ENCODE measurements around the gene FBXW11. TPM values are rescaled to one million over a fixed set of nuclear protein-coding genes. Genes with fewer than 3 reads are reported as not detected.

FBXW11 gene
- total RNA-seq, 1 donor from 2014 or later = 62.1 TPM

DNA sequence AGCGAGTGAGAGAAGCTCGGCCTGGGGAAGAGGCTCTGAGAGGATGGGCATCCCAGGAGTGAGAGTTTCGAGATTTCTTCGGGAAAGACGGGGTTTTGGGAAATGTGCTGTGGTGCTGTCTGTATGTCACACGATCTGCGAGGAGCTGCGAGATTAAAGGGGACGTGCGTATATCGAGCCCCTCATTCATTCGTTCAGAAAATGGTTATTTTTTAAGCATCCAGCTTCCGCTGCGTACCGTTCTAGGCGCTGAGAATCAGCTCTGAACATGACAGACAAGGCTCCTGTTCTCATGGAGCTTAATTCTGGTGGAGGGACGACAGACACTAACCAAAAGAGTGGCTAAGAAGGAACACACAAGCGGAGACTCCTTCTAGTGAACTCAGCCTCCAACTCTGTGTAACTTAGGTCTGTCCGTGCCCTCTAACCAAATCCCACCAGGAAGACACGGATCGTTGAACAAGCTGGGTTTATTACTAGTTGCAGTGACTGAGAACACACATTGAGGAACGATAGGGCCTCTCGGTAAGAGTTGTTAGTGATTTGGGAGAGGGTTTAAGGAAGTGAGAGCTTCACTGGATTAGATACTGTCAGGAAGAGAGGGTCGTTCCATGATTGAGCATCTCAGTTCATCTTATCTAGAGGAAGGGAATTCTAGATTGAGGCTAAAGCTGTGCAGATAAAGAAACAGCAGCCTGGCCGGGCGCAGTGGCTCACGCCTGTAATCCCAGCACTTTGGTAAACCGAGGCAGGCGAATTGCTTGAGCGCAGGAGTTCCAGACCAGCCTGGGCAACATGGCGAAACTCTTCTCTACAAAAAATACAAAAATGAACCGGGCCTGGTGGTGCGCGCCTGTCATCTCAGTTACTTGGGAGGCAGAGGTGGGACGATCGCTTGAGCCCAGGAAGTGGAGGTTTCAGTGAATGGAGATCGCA lies 1.0 kb upstream of the FBXW11 start:
- no peak for DNase-seq (ENCODE audit: low spot score in 2 of 2, unreplicated experiment in 2 of 2)
- Mint-ChIP-seq H3K27me3 (ENCODE audit: low read depth) (no peaks in the 10 kb centered on the region), H3K9me3 (no peaks in the 10 kb centered on the region), H3K36me3 (no peaks in the 10 kb centered on the region), H3K27ac (peak overlapping the region; percentile 98), H3K4me1 (peaks cover 44% of the 10 kb centered on the region), H3K4me3 (peak overlapping the region; percentile 94)
- TF ChIP-seq, protein P1, sequence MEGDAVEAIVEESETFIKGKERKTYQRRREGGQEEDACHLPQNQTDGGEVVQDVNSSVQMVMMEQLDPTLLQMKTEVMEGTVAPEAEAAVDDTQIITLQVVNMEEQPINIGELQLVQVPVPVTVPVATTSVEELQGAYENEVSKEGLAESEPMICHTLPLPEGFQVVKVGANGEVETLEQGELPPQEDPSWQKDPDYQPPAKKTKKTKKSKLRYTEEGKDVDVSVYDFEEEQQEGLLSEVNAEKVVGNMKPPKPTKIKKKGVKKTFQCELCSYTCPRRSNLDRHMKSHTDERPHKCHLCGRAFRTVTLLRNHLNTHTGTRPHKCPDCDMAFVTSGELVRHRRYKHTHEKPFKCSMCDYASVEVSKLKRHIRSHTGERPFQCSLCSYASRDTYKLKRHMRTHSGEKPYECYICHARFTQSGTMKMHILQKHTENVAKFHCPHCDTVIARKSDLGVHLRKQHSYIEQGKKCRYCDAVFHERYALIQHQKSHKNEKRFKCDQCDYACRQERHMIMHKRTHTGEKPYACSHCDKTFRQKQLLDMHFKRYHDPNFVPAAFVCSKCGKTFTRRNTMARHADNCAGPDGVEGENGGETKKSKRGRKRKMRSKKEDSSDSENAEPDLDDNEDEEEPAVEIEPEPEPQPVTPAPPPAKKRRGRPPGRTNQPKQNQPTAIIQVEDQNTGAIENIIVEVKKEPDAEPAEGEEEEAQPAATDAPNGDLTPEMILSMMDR (IDR thresholded peaks at IDR 0.05; ENCODE audit: unreplicated experiment) = no peak

DNA sequence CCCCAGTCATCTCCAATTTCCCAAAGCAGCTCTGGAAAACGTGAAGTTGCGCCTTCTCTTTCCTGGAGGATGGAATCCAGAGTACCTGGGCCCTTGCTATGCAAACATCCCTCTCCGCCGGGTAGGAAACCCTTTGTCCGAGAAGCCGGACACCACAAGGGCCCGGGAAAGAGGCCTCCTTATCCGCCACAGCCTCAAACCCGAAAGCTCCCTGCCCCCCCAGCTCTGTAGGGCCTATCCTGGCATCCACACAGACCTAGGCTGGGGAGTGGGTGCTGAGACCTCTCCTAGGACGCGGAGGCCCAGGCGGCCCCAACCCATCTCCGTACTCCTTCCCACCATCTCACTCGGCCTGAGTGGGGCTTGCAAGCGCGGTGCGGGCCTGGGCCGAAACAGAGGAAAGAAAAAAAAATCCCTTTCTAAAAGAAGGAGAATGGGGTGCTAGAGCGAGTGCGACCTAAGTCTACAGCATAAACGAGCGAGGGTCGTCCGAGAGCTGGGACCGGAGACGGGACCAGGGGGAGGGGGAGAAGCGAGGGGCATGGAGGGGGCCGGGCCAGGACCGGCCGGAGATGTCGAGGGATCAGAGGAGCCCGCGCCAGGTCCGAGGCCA lies 624 bp downstream of the FBXW11 start:
- DNase-seq (ENCODE audit: low spot score in 2 of 2, unreplicated experiment in 2 of 2) = peak in 1 of 2 experiments; percentile 58
- peaks cover 49% of the 10 kb centered on the region for H3K4me1 Mint-ChIP-seq
- no peaks in the 10 kb centered on the region for H3K36me3 Mint-ChIP-seq
- peak overlapping the region; percentile 94 for H3K4me3 Mint-ChIP-seq
- no peaks in the 10 kb centered on the region for H3K9me3 Mint-ChIP-seq
- H3K27me3 Mint-ChIP-seq (ENCODE audit: low read depth) = no peaks in the 10 kb centered on the region
- TF ChIP-seq, protein P1 (IDR thresholded peaks at IDR 0.05; ENCODE audit: unreplicated experiment) = no peak
- peak overlapping the region; percentile 95 for H3K27ac Mint-ChIP-seq

DNA sequence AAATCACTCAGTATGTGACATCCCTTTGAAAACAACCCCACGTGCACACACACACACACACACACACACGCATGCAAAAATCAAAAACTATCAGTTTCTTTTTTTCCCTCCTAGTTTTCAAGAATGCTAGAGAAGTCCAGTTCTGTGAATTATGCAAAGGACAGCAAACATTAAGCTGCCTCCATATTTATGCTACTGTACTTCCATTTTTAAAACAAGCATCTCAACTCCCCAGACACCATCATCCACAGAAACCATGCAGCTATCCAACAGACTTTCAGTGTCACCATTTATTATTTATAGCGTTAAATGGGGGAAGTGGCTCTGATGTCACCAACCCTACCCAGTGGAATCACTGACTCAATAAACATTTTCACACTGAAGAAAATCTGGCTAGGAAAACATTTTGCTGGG lies 1.6 kb downstream of the FBXW11 start:
- H3K4me1 Mint-ChIP-seq = peaks cover 43% of the 10 kb centered on the region
- peak overlapping the region; percentile 95 for H3K27ac Mint-ChIP-seq
- DNase-seq (ENCODE audit: low spot score in 2 of 2, unreplicated experiment in 2 of 2) = no peak
- H3K4me3 Mint-ChIP-seq = peak overlapping the region; percentile 94
- H3K9me3 Mint-ChIP-seq = no peaks in the 10 kb centered on the region
- H3K27me3 Mint-ChIP-seq (ENCODE audit: low read depth) = no peaks in the 10 kb centered on the region
- TF ChIP-seq, protein P1 (IDR thresholded peaks at IDR 0.05; ENCODE audit: unreplicated experiment) = no peak
- no peaks in the 10 kb centered on the region for H3K36me3 Mint-ChIP-seq

DNA sequence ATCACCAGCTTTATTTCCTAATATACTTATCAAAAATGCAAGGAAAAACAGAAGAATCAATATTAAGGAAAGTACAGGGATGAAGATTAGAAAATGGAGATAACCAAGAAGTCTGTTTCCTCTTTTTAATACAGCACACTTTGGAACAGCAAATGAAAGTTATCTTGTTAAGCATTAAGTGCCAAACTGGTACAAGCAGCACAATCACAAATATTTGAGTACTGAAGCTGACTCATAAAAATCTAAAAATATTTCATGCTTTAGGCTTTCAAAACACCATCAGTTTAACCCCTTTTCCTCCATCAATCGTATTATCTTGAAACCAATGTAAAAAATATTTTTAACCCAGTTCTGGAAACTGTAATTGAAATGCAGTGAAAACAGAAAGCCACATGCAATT lies 2.7 kb downstream of the FBXW11 start:
- Mint-ChIP-seq H3K27me3 (ENCODE audit: low read depth) (no peaks in the 10 kb centered on the region), H3K9me3 (no peaks in the 10 kb centered on the region), H3K4me1 (peaks cover 45% of the 10 kb centered on the region), H3K36me3 (no peaks in the 10 kb centered on the region), H3K4me3 (no peak overlapping the region), H3K27ac (peak overlapping the region; percentile 69)
- TF ChIP-seq, protein P1 (IDR thresholded peaks at IDR 0.05; ENCODE audit: unreplicated experiment) = no peak
- DNase-seq (ENCODE audit: low spot score in 2 of 2, unreplicated experiment in 2 of 2) = no peak

DNA sequence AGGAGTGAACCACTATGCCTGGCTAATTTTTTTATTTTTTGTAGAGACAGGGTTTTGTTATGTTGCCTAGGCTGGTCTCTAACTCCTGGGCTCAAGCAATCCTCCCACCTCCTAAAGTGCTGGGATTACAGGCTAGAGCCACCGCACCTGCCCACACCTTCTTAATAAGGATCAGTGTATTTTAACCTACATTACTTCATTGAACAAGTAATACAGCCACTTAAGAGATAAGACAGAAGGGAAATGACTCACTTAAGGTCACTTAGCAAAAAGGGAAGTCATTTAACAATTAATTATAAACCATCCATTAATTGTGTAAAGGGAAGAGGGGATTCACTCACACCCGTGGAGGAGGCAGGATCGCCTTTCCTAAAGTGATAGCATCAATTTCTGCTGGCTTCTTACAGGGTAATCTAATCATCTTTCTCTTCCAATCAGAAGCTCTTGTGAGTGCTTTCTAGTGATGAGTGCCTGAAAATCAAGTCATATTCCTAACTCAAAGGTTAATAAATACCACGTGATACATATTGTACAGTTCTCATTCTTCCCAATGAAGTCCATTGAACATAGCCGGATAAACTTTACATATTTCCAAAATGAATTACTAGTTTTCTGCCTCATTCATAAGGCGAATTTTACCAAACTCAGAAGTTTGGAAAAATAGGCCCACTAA lies 3.5 kb downstream of the FBXW11 start:
- H3K36me3 Mint-ChIP-seq = no peaks in the 10 kb centered on the region
- H3K9me3 Mint-ChIP-seq = no peaks in the 10 kb centered on the region
- H3K27me3 Mint-ChIP-seq (ENCODE audit: low read depth) = no peaks in the 10 kb centered on the region
- TF ChIP-seq, protein P1 (IDR thresholded peaks at IDR 0.05; ENCODE audit: unreplicated experiment) = no peak
- peaks cover 41% of the 10 kb centered on the region for H3K4me1 Mint-ChIP-seq
- no peak for DNase-seq (ENCODE audit: low spot score in 2 of 2, unreplicated experiment in 2 of 2)
- peak overlapping the region; percentile 69 for H3K27ac Mint-ChIP-seq
- no peak overlapping the region for H3K4me3 Mint-ChIP-seq
